ENCODE results near the gene AIFM1. TPM values are rescaled to one million over a fixed set of nuclear protein-coding genes. Genes with fewer than 3 reads are reported as not detected.
A peak's percentile ranks its signal among the peaks of the same experiment; 100 is the strongest.

The AIFM1 gene
- total RNA-seq, result 10 to 100 TPM; 45.3 to 66.9 (median 50.0) TPM
- long read RNA-seq, donor 1, transcript AIFM1-201 (16 exons, 2,260 nt), result major isoform, 80 of 85 reads
- long read RNA-seq, donor 1, partial matches to known transcripts, result 3 of 85 reads
- long read RNA-seq, donor 1, other reads (novel, unspliced or antisense), result 2 of 85 reads
- long read RNA-seq, donor 2, transcript AIFM1-201 (16 exons, 2,260 nt), result major isoform, 49 of 70 reads
- long read RNA-seq, donor 2, partial matches to known transcripts, result 15 of 70 reads
- long read RNA-seq, donor 2, other reads (novel, unspliced or antisense), result 6 of 70 reads

DNA sequence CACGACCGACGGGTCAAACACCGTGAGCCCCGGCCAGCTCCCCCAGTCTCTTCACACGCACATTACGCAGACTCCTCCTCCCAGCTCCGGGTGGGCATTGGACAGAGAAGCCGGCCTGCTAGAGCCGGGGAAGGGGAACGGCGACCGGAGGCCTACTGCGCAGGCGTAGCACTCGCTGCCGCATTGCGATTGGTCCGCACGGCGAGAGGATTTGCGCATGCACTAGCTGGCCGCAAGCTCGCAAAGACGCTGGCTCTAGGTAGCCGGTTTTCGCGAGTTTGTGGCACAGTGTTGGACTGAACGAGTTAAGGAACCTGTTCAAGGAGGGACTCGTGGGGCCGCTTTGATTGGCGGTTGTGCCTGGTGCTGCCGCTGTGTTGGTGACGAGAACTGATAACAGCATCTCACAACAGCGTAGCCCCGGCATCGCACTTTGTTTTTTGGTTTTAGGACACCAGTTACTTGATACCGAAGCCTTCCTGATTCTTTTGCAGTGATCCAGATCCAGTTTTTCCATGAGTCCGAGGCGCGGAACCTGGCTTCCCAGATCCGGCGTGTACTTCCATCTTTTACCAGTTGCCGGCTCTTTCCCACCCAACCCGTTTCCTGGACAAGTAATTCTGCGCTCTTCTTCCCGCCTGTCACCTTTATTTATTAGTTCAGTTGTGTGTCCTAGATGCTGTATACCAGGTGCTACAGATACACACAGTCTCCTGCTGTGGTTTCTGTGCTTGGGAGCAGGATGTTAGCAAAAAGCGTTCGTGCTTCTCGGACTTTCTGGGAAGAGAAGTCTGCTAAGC, at the start of gene AIFM1:
AIFM1 (minus strand) TSS at position 139 of the 800 bp plus-strand sequence. CDS start 185 bp downstream, outside the sequence.
- no peak for TF ChIP-seq CTCF (IDR thresholded peaks at IDR 0.05)
- ATAC-seq (peak; percentile 96), DNase-seq (peak; percentile 87 to 95 (median 92))
- intact Hi-C loops (cut with DNase I, micrococcal nuclease), result no loop called here
- Histone ChIP-seq H3K36me3 (ENCODE audit: low read depth) (no peaks in the 10 kb centered on the region), H3K4me3 (peak within 1 kb of the TSS; percentile 14), H3K4me1 (ENCODE audit: low read depth) (peaks cover 2% of the 10 kb centered on the region), H3K9me3 (no peaks in the 10 kb centered on the region)

DNA sequence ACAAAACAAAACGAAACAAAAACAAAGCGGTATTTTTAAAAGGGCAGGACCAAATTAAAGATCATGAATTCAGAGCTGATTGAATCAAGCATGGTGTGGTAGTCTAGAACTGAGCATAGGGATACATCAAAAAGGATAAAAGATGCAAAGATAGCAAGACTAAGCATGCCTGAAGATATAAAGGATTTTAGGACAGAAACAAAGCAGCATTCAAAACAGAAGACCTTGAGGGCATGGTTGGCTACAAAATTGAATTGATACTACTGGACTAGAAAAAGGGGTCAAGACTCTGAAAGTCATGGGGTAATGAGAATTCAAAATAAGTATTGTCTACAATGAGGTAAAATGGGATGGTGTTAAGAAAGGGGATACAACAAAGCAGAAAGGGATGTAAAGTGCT, 47.7 kb upstream of the AIFM1 start:
- Histone ChIP-seq H3K36me3 (ENCODE audit: low read depth) (no peaks in the 10 kb centered on the region), H3K4me1 (ENCODE audit: low read depth) (no peaks in the 10 kb centered on the region), H3K4me3 (no peak overlapping the region), H3K9me3 (no peaks in the 10 kb centered on the region)
- DNase-seq (no peak), ATAC-seq (no peak)
- TF ChIP-seq CTCF (IDR thresholded peaks at IDR 0.05), result no peak
- intact Hi-C loops (cut with DNase I, micrococcal nuclease), result no loop called here

GRCh38 chrX:130212371-130212770, 46.7 kb upstream of the AIFM1 start:
- no peak overlapping the region for H3K4me3 ChIP-seq
- intact Hi-C loops (cut with DNase I, micrococcal nuclease), result no loop called here
- H3K9me3 ChIP-seq, result no peaks in the 10 kb centered on the region
- TF ChIP-seq CTCF (IDR thresholded peaks at IDR 0.05), result no peak
- H3K4me1 ChIP-seq (ENCODE audit: low read depth), result no peaks in the 10 kb centered on the region
- ATAC-seq, result no peak
- DNase-seq, result no peak
- no peaks in the 10 kb centered on the region for H3K36me3 ChIP-seq (ENCODE audit: low read depth)

DNA sequence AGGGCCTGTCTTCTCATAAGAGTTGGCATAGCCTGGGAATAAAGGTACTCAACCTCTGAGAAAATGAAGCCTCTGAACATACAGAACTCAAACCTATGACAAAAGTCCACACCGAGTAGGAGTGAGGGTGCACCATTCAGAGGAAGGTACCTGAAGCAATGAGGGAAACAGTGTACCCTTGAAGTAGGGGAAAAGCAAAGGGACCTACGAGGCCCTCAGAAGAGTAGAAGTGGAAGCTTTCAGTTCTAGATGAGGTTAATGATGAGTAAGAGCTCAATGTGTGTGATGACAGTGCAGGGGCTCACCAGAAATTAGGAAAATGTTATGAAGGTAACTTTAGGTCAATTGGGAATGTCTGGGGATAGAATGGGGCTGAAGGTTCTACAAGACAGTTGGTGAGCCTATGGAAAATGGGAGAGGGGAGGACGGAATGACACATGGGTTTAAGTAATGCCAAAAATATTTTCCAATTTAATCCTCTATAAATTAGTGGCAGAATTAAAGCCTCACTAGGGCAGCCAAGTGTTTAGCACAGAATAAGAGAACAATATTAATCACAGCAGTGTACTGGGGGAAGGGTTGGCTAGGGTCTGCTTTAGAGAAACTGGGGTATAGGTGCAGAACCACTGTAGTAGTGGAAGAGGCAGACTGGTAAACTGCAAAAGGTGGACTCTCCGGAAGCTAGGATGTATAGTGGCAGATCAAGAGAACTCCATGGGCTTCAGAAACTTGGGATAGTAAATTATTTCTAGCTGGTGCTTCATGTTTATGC, 46.0 kb upstream of the AIFM1 start:
- Histone ChIP-seq H3K4me3 (no peak overlapping the region), H3K4me1 (ENCODE audit: low read depth) (no peaks in the 10 kb centered on the region), H3K36me3 (ENCODE audit: low read depth) (no peaks in the 10 kb centered on the region), H3K9me3 (no peaks in the 10 kb centered on the region)
- intact Hi-C loops (cut with DNase I, micrococcal nuclease), result no loop called here
- ATAC-seq (no peak), DNase-seq (no peak)
- no peak for TF ChIP-seq CTCF (IDR thresholded peaks at IDR 0.05)

- DNase-seq (no peak), ATAC-seq (no peak)
- Histone ChIP-seq H3K9me3 (no peaks in the 10 kb centered on the region), H3K4me3 (no peak overlapping the region), H3K4me1 (ENCODE audit: low read depth) (no peaks in the 10 kb centered on the region), H3K36me3 (ENCODE audit: low read depth) (no peaks in the 10 kb centered on the region)
- intact Hi-C loops (cut with DNase I, micrococcal nuclease), result no loop called here
- no peak for TF ChIP-seq CTCF (IDR thresholded peaks at IDR 0.05)
Observed at GRCh38 chrX:130204647-130205046, 39.0 kb upstream of the AIFM1 start.

Measured in mucosa of descending colon (tissue), 3 donors.